Measurements from ENCODE around the gene CLDN14.

CLDN14 gene

DNA sequence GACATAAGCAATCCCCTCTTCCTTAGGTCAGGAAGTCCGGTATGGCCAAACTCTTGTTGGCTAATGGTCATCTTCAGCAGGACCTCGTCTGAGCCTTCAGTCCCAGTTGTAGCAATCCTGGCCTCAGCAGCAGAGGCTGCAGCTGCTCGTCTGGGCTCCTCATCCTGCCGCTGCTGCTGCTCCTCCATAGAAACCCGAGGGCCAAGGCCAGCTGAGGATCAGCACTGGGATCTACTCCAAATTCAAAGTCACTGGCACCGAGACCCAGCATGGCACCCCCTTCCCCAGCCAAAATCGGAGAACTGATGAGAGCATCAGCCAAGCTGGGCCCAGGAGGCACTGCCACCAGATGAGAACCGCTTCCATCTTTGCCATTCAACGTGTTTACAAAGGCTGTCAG lies 6.3 kb upstream of the CLDN14 start:
- H3K36me3 ChIP-seq (ENCODE audit: low read depth) = no peaks in the 10 kb centered on the region
- H3K27ac ChIP-seq (ENCODE audit: poor library complexity, severe bottlenecking) = no peak overlapping the region
- H3K4me1 ChIP-seq (ENCODE audit: insufficient read depth, poor library complexity, severe bottlenecking) = peaks cover 6% of the 10 kb centered on the region
- no peaks in the 10 kb centered on the region for H3K9me3 ChIP-seq (ENCODE audit: severe bottlenecking)
- DNase-seq (ENCODE audit: low spot score) = no peak
- TF ChIP-seq, protein P1, sequence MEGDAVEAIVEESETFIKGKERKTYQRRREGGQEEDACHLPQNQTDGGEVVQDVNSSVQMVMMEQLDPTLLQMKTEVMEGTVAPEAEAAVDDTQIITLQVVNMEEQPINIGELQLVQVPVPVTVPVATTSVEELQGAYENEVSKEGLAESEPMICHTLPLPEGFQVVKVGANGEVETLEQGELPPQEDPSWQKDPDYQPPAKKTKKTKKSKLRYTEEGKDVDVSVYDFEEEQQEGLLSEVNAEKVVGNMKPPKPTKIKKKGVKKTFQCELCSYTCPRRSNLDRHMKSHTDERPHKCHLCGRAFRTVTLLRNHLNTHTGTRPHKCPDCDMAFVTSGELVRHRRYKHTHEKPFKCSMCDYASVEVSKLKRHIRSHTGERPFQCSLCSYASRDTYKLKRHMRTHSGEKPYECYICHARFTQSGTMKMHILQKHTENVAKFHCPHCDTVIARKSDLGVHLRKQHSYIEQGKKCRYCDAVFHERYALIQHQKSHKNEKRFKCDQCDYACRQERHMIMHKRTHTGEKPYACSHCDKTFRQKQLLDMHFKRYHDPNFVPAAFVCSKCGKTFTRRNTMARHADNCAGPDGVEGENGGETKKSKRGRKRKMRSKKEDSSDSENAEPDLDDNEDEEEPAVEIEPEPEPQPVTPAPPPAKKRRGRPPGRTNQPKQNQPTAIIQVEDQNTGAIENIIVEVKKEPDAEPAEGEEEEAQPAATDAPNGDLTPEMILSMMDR (IDR thresholded peaks at IDR 0.05; ENCODE audit: poor library complexity, severe bottlenecking) = no peak
- H3K27me3 ChIP-seq (ENCODE audit: insufficient read depth, poor library complexity, severe bottlenecking) = no peaks in the 10 kb centered on the region
- no peak for ATAC-seq (ENCODE audit: low read depth)
- H3K4me3 ChIP-seq (ENCODE audit: severe bottlenecking) = no peak overlapping the region

DNA sequence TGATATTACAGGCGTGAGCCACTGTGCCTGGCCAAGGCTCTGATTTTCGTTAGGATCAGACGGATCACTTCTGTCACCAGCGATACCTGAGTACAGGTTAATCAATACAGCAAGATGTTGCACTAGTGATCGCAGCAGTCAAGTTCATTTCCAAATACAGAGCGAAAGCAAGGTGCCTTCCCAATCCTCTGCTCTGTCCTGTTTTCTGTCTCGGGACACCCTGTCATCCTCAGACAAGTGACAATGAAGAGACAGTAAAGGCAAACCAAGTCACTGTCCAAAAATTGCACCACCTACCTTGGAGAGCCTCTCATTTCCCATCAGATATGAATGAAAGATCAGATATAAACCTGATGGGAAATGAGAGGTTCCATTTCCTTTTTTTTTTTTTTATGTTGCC lies 5.6 kb upstream of the CLDN14 start:
- no peaks in the 10 kb centered on the region for H3K9me3 ChIP-seq (ENCODE audit: severe bottlenecking)
- H3K27ac ChIP-seq (ENCODE audit: poor library complexity, severe bottlenecking) = no peak overlapping the region
- no peak overlapping the region for H3K4me3 ChIP-seq (ENCODE audit: severe bottlenecking)
- H3K4me1 ChIP-seq (ENCODE audit: insufficient read depth, poor library complexity, severe bottlenecking) = peaks cover 6% of the 10 kb centered on the region
- TF ChIP-seq, protein P1 (IDR thresholded peaks at IDR 0.05; ENCODE audit: poor library complexity, severe bottlenecking) = no peak
- ATAC-seq (ENCODE audit: low read depth) (no peak), DNase-seq (ENCODE audit: low spot score) (no peak)
- no peaks in the 10 kb centered on the region for H3K27me3 ChIP-seq (ENCODE audit: insufficient read depth, poor library complexity, severe bottlenecking)
- H3K36me3 ChIP-seq (ENCODE audit: low read depth) = no peaks in the 10 kb centered on the region; the same call in 1 of the 2 replicates

DNA sequence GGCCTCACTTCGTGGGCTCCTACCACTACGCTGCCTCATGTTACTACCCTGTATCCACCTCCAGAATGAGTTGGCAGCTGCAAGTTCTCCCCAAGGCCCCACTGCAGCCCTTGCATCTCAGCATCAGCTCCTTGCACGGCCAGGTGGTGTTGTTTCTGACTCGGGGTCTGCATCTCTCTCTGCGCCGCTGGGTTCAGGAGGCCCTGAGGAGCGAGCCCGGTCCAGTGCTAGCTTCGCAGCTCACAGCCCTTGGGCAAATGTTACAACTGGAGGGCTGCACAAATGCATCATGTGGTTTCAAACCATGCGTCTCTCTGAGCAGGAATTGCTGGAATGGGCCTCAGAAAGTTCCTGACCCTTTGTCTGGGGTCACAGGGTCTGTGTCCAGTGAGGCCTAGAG lies 3.2 kb upstream of the CLDN14 start:
- Histone ChIP-seq H3K9me3 (ENCODE audit: severe bottlenecking) (no peaks in the 10 kb centered on the region), H3K4me3 (ENCODE audit: severe bottlenecking) (no peak overlapping the region), H3K27me3 (ENCODE audit: insufficient read depth, poor library complexity, severe bottlenecking) (no peaks in the 10 kb centered on the region), H3K36me3 (ENCODE audit: low read depth) (no peaks in the 10 kb centered on the region; the same call in 1 of the 2 replicates), H3K4me1 (ENCODE audit: insufficient read depth, poor library complexity, severe bottlenecking) (peaks cover 12% of the 10 kb centered on the region), H3K27ac (ENCODE audit: poor library complexity, severe bottlenecking) (no peak overlapping the region)
- no peak for DNase-seq (ENCODE audit: low spot score)
- TF ChIP-seq, protein P1 (IDR thresholded peaks at IDR 0.05; ENCODE audit: poor library complexity, severe bottlenecking) = no peak
- no peak for ATAC-seq (ENCODE audit: low read depth)

DNA sequence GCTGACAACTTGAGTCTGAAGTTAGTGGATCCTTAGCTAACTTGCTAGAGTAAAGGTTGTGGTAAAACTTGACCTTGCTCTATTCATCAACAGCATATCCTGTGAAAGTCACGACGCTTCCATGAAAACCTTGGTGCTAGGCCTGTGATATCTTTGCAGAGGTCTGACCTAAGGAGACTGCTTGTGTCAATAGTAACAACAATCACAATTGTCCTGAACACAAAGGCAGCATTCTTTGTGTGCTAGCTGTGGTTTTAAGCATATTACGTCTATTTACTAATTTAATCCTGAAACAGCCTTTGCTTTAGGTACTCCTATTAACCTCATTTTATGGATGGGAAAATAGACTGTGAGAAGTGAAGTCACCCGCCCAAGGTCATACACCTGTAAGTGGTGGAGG lies 2.8 kb upstream of the CLDN14 start:
- ATAC-seq (ENCODE audit: low read depth) (no peak), DNase-seq (ENCODE audit: low spot score) (no peak)
- Histone ChIP-seq H3K36me3 (ENCODE audit: low read depth) (no peaks in the 10 kb centered on the region; the same call in 1 of the 2 replicates), H3K4me1 (ENCODE audit: insufficient read depth, poor library complexity, severe bottlenecking) (peaks cover 12% of the 10 kb centered on the region), H3K9me3 (ENCODE audit: severe bottlenecking) (no peaks in the 10 kb centered on the region), H3K27ac (ENCODE audit: poor library complexity, severe bottlenecking) (no peak overlapping the region), H3K27me3 (ENCODE audit: insufficient read depth, poor library complexity, severe bottlenecking) (no peaks in the 10 kb centered on the region), H3K4me3 (ENCODE audit: severe bottlenecking) (no peak overlapping the region)
- TF ChIP-seq, protein P1 (IDR thresholded peaks at IDR 0.05; ENCODE audit: poor library complexity, severe bottlenecking) = no peak

DNA sequence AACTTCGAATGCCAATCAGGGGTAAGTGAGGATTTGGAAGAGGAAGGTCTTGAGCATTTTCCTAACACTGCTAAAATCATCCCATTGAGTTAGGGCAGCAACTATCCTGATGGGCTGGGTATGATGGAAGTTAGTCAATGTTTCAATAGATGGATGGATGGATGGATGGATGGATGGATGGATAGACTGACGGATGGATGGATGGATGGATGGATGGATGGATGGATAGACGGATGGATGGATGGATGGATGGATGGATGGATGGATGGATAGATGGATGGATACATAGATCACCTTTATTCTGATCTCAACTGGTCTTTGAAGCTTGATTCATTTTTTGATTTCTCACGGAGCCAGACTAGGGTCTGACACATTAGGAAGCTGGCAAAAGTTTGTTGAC lies 2.3 kb upstream of the CLDN14 start:
- no peaks in the 10 kb centered on the region for H3K27me3 ChIP-seq (ENCODE audit: insufficient read depth, poor library complexity, severe bottlenecking)
- H3K9me3 ChIP-seq (ENCODE audit: severe bottlenecking) = no peaks in the 10 kb centered on the region
- H3K27ac ChIP-seq (ENCODE audit: poor library complexity, severe bottlenecking) = no peak overlapping the region
- TF ChIP-seq, protein P1 (IDR thresholded peaks at IDR 0.05; ENCODE audit: poor library complexity, severe bottlenecking) = no peak
- ATAC-seq (ENCODE audit: low read depth) (no peak), DNase-seq (ENCODE audit: low spot score) (no peak)
- peaks cover 10% of the 10 kb centered on the region for H3K4me1 ChIP-seq (ENCODE audit: insufficient read depth, poor library complexity, severe bottlenecking)
- H3K36me3 ChIP-seq (ENCODE audit: low read depth) = no peaks in the 10 kb centered on the region; the same call in 1 of the 2 replicates
- no peak overlapping the region for H3K4me3 ChIP-seq (ENCODE audit: severe bottlenecking)

Measured in RWPE2 (cell line).